Kidney glomerular epithelial cell (primary cell): ENCODE results near the gene TBC1D14.

Source experiments
- DNase-seq: peaks from one replicate; lab custom pipeline; 2025; lab: John Stamatoyannopoulos, UW

Gene TBC1D14

DNA sequence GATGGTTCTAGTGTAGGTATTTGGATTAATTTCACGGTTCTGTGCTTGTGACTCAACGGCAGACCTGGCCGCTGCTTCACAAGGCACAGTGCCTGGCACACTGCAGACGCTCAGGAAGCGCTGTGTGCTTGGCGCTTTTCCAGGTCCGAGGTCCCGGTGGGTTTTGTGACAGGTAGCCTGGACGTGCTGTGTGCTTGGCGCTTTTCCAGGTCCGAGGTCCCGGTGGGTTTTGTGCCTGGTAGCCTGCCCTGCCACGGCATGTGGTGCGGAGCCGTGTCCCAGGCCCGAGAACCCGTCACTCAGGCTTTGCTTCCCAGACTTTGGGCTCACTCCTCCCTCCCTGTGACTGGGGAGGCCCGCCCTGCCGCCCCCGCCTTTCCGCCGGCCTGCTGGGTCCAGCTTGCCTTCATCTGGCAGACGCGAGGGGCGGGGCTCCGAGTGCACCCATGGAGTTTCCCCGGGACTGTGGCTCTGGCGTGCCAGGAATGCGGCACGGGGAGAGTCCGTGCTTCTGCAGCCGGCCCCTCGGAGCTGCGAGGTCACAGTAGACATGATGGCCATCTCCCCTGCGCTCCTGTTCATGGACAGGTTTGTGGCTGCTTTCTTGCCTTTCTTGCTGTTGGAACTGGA is 44.2 kb downstream of the TBC1D14 start:
- no peak for DNase-seq

DNA sequence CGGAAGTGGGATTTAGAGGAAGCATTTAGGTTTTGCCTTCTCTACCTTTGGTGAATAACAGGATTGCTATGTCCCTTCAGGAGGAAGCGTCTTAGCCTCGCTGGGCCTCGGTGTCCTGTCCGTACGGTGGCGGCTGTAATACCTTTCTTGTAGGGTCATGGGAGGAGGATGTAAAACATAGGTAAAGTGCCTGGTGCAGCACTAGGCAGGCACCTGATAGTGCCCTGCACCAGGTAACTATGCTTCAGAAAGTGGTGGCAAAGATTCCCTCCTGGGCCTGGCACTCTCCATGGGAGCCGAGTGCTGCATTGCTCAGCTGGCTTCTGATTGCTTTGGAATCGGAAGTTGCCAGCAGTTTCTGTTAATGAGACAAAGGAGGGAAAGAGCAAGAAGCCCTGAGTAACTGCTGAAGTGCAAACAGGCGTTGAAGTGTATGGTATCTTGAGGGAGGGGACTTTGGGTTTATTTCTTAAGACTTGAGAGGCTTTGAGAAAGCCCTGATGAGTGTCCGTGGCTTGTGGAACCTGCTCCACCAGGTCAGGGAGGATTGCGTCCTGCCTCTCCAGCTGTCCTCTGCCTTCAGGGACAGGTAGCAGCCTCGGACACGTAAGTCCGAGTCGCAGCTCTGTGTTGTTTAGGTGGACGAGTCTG is 45.8 kb downstream of the TBC1D14 start:
- no peak for DNase-seq

DNA sequence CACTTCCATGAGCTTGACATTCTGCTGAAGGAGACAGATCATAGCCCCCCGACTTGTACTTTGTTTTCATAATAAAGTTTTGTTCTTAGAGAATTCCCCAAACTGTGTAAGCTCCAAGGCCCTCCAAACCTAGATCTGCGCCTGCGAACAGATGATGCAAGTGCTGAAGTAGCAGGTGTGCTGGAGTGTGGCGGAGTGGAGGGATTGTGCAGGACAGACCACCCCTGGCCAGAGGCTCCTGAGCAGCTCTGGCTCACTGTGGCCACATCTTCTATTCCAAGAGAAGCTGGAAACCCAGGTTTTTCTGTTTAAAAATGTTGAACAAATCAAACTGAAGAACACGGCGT is 46.4 kb downstream of the TBC1D14 start:
- DNase-seq, result no peak

DNA sequence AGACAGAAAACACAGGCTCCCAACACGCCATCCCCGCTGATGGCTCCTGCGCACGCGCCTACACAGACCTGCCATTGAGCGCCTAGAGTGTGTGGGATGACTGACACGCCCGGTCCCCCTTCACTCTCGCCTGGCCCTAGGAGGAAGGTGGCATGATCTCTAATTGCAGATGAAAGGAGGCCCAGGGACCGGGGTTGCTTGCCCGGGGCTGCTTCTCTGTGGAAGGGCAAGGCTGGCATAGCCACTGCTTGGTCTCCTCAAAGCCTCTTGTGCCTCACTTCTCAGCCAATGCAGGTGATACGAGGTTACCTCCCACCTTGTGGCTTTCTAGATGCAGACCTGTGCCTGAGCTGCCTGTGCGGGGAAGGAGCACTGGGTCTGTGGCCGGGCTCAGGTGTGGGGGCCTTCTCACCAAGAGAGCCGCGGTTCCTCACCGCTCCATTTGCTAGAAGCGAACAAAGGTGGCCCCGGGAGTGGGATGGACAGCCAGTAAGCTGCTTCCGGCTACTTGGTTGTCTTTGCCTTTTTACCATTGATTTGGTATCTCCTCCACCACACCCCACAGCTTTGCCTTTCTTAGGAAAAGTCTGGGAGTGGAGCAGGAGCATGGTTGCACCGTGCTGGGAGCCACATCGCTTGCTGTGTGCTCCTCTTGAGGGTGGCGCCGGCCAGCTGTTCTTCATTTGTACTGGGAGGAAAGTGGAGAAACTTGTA is 47.0 kb downstream of the TBC1D14 start:
- no peak for DNase-seq

DNA sequence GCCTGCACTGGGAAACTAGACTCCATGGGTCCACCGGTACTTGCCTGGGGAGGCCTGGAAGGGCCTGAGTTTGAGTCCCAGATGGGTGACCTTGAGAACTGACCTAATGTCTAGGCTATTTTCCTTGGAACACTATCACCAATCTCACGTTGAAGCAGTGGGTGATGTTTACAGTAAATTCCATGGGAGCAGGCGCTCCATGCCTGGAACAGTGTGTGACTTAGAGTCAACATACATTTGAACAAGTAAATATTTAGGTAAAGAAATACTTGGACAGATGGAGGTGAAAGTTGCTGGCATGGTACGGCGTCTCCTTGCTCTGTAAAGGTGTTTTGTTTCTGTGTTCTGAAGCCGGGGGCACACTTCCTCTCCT is 47.5 kb downstream of the TBC1D14 start:
- DNase-seq, result no peak

DNA sequence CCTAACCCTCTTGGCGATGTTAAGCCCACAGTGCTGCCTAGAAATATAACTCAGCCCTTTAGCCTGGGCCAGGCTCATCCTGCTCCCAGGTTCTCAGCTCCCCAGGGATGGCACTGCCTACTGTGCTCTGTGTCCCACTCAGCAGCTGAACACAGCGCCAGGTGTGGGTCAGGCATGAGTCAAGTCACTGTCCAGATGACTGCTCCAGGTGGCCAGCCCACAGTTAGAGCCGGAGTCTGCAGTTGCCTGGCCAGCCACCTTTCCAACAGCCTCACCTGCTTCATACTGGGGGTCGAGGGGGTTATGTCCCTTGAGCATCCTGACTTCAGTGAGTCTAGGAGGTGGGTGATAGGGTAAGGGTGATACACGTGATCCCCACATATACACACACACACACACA is 48.4 kb downstream of the TBC1D14 start:
- DNase-seq, result no peak

DNA sequence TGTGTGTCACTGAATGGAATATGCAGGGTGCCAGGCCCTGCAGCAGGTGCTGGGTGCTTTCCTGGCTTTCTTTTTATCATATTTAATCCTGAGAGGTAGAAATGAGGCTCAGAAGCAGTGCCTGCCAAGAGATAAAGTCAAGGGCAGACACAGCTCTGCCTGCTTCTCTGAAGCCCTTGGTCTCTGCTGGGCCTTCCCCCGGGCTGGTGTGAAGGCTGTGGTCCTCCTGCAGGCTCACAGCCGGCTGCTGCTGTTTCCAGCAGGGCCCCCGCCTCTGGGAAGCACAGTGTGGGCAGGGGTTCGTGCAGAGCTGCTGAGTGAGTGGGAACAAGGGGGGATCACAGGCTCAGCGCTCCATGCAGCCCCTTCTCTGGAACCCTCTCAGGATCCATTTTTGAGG is 49.6 kb downstream of the TBC1D14 start:
- DNase-seq, result no peak

DNA sequence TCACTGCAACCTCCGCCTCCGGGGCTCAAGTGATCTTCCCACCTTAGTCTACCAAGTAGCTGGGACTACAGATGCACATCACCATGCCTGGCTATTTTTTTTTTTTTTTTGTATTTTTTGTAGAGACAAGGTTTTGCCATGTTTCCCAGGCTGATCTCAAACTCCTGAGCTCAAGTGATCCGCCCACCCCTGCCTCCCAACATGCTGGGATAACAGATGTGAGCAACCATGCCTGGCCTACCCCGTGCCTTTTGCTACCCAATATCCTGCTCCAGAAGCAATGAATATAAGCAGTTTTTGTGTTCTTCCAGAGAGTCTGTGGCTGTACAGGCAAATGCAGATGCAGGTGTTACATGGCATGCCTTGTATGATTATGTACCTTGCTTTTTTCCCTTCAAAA is 50.5 kb downstream of the TBC1D14 start:
- no peak for DNase-seq

DNA sequence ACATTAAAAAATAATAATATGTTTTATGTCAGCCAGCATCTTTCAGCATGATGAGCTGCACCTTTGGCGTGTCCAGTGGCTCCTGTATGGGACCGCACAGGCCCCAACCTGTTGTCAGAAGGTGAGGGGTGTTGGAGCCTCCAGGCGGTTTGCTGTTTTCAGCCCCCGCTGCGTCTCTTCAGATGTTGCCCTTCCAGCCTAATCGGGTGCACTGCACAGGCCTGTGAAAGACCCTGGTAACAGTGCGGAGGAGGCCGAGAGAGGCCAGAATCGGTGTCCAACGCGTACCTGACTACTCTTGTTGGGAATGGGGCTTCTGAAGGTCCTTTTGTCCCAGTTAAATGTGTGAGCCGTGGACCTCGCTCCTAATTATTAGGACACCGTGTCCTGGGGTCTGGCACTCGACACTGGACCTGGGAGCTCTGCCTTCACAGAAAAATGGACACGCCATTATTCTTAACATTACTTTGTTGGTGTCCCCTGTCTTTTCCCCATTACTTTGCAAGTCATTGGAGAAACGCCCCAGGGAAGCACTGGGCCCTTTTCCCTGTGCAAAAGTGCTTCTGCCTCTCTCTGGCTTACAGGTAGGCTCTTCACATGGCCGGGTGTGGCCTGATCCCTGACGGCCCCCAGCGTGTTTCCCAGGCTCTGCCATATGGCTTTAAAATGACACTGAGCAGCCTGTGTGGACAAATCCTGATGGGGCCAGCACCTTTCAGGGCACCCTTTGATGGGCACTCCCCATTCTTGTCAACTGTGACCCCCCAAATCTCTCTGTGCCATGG is 51.2 kb downstream of the TBC1D14 start:
- no peak for DNase-seq

DNA sequence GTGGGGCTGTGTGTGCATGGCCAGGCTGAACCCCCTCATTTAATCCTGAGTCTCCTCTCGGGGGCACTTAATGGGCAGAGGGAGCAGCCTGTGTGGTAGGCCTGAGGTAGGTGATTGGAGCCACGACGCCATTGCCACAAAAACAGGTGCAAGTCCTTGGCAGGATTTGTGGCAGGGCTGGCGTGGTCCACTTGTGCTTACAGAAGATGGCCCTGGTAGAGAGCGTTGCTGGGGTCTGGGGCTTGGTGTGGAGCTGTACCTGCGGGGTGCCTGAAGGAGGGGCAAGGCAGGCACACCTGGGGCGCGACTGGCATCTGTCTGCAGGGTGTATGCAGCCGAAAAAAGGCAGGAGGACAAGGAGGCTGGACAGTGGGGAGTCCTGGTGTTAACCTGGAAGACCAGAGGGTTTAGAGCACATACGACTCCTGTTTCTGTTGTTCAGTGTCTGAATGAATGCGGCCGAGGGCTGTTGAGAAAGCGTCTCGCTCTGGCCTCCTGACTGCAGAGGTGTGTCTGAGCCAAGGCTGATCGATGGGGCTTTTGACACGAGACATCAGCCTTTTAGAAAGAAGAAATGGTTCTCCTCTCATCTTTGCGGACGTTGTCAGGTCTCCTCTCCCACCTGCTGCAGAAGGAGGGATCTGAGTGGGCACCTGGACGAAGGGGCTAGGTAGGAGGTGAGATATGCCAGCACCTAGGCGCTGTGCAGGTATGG is 52.0 kb downstream of the TBC1D14 start:
- no peak for DNase-seq

DNA sequence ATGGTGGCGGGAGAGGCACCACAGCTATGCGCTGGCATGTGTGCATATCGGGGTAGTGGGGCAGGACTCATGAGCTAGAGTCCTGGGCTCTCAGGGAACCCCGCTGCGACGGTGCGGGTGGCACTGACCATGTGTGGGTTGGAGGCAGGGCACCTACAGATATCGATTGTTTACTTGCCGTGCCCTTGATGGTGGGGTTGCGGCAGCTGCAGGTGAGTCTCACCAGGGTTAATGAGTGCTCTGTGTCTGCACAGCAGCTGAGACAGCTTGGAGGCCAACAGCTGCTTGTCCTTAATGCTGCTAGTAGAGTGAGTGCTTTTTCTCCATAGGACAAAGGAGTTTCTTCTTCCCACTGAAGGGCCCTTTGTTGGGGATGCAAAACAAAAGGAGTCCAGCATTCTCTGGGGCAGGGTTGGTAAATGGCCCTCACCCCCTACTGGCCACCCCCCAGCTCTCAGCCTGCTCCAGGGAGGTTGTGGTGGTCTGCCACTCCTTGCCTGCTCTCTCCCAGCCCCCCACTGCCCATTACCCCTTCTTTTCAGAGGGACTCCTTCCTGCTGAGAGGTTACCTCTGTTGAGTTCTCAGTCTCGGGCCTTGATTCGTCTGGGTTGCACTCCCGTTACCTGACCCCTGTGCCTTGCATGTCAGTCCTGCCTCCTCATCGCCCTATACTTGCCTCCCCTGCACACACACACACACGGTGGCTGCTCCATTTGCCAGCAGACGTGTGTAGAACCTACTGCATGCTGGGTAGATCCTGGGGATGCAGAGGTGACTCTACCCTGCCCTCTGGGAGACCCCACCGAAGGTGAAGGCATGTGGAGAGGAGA is 52.8 kb downstream of the TBC1D14 start:
- DNase-seq, result no peak

DNA sequence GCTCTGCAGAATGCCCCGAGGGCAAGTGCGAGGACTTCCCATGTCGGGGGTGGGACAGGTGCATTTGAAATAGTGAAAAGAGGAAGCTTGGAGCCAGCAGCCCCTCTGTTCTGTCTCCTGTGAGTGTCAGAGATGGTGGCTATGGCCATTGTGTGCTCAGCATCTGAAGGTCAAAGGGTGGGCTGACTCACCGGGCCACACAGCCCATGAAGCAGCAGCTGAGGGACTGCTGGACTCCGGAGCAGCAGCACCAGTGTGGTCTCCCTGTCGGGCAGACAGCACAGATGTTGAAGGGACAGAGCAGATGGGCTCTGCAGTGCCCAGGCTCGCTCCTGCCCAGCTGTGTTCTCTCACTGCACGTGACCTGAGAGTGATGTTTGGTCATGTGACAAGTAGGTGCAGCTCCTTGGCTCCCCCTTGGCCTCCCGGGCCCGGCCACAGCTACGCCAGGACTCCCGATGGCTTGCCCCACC is 53.5 kb downstream of the TBC1D14 start:
- DNase-seq, result no peak

DNA sequence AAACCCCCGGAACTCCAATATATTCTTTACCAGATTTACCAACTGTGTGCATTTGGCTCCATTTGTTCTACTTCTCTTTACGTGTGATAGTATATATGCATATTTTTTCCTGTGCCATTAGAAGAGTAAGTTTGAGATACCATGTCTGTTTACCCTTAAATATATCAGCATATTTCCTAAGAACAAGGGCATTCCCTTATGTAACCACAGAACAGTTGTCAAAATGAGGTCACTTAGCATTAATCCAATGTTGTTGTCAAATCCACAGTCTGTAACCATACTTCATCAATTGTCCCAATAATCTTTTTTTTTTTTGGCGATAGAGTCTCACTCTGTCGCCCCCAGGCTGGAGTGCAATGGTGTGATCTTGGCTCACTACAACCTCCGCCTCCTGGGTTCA is 55.2 kb downstream of the TBC1D14 start:
- DNase-seq, result no peak

DNA sequence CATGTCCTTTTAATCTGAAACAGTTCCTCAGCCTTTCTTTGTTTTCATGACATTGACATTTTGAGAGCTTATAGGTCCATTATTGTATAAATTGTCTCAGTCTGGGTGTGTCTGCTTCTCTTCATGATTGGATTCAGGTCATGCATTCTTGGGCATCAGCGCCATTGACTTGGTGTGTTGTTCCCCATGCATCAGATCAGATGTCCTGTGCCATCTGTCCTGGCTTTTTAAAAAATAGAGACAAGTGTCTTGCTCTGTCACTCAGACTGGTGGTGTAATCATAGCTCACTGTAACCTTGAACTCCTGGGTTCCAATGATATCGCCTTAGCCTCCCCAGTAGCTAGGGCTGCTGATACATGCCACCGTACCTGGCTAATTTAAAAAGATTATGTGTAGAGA is 55.7 kb downstream of the TBC1D14 start:
- no peak for DNase-seq

DNA sequence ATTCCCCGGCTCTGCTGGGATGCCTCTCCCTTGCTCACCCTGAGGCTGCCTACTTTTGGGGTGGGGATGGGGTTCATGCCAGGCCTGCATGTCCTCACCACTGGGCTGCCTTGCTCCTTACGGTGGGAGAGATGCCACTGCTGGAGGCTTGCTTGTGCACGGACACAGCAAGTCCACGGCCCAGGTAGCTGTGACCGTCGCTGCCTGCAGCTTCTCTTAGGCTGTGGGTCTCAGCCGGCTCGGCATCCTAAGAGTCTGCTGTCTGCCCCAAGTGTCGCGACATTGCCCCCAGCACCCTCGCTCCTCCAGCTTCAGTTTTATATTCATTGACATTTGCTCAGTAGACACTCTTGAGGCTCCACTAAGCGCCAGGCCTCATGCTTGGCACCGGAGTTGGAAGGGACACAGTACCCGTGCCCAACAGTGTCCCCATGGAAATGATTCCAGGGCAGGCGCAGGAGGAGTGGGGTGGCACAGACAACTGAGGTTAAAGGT is 58.3 kb downstream of the TBC1D14 start:
- DNase-seq, result no peak

DNA sequence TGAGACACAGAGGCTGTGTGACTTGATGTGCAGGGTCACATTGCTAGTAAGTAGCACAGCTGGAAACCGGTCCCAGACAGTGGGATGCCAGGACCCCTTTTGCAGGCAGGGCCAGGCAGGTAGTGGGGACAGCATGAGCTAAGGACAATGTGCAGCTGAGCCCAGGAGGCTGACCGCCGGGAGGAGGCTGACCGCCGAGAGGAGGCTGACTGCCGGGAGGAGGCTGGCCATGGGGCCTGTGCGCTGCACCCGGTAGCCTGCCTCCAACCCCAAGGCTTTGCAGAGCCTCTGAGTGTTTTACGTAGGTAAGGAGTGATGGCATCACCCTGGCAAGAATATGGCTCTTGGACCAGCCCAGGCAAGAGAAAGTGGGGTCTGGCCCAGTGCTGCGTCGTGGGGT is 58.9 kb downstream of the TBC1D14 start:
- DNase-seq, result no peak

DNA sequence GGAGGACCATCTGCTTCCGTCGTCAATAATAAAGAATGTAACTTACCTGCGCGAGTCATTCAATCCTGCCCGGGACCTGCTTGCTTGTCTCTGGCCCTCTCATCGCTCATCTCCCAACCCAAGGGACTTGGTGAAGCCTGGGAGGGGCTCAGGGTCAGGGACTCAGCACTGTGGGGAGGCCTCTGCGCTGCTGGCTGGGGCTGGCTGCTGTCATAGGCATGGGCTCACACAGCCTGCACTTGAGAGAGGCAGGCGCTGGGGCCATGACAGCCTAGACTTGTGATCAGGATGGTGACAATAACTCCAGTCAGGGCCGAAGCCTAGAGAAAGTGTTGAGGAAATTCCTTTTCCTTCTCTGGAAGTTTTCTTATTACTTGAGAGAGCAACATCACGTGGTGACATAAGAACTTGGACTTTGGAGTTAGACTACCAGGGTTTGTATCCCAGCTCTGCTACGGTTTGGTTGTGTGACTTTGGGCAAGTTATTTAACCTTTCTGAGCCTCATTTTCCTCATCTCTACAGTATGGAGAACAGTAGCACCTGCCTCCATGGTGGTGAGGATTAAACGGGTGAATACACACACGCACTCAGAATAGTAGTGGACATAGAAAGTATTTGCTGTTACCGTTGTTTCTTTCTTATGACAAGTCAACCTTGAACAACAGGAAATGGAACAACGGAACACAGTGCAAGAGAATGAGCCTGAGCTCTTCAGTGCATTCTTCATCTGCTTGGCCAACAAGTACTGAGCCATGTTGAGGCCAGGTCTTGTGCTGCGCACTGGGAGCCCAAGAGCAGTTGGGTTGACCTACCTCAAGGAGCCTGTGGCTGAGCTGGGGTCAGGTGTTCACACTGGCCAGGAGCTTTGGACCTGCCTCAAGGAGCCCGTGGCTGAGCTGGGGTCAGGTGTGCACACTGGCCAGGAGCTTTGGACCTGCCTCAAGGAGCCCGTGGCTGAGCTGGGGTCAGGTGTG is 60.5 kb downstream of the TBC1D14 start:
- no peak for DNase-seq

DNA sequence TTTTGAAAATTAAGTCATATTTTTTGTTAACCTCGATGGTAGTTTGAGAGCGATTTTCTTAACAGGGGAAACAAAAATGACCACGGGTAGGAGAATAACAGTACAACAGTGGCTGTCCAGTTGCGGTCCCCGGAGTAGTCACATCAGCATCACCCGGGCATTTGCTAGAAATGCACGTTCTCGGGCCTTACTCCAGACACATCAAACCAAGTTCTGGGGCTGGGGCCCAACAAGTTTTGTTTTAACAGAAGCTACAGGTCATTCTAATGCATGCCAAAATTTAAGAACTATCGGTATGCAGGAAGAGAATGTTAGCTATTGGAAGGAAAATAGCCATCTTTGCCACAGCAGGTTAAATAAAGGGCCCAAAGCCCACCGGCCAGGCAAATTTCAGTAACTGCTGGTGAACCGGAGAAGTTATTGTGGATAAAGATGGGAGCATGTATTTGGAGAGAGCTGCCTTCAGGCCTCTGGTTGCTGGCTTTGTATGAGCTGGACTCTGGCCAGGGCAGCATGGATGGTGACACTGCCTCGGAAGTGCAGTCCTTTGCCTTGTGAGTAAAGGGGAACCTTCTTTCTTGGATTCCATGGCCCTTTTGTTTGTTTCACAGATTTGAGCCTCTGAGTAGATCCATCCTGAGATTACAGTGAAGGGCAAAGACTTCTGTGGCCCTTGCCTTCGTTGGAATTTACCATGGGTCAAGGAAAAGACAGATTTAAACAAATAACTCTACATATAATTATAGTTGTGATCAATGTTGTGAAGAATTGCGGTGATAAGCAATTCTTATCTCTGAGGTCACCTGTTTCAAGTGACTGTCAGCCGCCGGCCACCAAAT is 62.1 kb downstream of the TBC1D14 start:
- no peak for DNase-seq

DNA sequence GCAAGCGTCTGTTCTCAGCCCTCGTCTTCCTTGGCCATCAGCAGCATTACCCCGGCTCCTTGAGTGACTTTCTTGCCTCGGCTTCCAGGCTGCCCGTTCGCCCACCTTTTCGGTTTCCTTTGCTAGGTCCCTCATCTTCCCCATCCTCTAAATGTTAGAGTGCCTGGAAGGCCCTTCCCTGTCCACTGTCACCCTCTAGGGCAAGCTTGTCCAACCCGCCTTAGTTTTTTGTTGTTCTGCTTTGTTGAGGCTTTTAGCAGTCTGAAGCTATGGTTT is 62.7 kb downstream of the TBC1D14 start:
- no peak for DNase-seq
